ENCODE data around the gene KCTD19. TPM values are rescaled to one million over a fixed set of nuclear protein-coding genes. Genes with fewer than 3 reads are reported as not detected.

Gene KCTD19
- total and polyA plus RNA-seq, 8 donors: 0.73 to 13.1 (median 7.7) TPM; not detected in 1

DNA sequence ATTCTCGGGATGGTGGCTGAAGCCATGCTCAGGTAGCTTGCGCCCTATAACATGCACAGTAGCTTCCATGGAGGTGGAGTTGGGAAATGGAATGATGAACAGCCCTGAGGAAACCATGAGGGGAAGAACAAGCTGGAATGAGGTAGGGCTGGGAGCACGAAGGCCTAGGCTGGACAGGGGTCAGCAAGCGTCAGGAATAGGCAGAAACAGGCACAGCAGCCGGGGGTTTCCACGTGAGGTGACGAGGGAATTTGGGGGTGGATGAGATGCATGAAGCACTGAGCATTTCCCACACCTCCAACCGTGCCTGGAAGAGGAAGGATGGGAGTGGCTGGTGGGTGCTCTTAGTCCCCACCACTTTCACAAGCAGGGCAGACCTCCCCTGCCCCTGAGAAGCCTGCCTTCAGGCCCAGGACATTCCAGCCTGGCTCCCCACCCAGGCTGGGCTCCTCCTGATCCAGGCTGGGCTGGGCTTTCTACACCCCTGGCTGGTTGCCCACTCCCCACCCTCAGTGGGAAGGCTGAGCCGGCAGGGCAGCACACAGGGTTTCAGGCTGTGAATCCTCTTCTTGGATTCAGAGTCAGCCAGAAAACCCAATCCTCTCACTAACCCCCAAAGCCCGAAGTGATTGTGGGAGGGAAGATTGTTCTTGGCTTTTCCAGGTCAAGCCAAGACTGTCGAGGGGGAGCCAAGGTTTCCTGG, 25.3 kb downstream of the KCTD19 start:
- TF ChIP-seq, protein P1, sequence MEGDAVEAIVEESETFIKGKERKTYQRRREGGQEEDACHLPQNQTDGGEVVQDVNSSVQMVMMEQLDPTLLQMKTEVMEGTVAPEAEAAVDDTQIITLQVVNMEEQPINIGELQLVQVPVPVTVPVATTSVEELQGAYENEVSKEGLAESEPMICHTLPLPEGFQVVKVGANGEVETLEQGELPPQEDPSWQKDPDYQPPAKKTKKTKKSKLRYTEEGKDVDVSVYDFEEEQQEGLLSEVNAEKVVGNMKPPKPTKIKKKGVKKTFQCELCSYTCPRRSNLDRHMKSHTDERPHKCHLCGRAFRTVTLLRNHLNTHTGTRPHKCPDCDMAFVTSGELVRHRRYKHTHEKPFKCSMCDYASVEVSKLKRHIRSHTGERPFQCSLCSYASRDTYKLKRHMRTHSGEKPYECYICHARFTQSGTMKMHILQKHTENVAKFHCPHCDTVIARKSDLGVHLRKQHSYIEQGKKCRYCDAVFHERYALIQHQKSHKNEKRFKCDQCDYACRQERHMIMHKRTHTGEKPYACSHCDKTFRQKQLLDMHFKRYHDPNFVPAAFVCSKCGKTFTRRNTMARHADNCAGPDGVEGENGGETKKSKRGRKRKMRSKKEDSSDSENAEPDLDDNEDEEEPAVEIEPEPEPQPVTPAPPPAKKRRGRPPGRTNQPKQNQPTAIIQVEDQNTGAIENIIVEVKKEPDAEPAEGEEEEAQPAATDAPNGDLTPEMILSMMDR (IDR thresholded peaks at IDR 0.05): no peak
- Histone ChIP-seq H3K4me3 (no peak overlapping the region), H3K27me3 (no peaks in the 10 kb centered on the region), H3K27ac (peak overlapping the region in 1 of 2 donors; percentile 7), H3K36me3 (no peaks in the 10 kb centered on the region), H3K4me1 (no peaks in the 10 kb centered on the region), H3K9me3 (no peaks in the 10 kb centered on the region)
- DNase-seq (peak in 1 of 4 donors; percentile 49), ATAC-seq (peak; percentile 66)
- intact Hi-C loops (cut with DNase I): no loop called here

DNA sequence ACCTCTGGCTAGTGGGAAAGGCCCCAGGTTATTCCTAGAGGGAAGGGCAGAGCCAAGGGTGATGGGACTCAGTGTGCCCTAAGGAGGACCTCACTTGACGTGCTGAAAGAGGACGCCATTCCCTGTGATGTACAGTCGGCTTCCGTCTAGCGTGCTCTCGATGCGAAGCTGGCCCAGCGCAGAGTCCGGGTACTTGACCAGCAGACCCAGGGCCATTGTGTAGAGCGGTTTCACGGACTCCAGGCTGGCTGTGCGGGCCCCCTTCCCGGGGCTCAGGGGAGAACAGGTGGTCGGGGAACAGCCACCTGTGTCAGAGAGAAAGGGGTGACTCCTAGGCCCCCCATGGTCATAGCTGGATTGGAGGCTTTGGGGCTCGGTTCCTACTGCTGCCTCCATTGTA, 27.3 kb downstream of the KCTD19 start:
- DNase-seq (no peak), ATAC-seq (no peak)
- Histone ChIP-seq H3K4me1 (no peaks in the 10 kb centered on the region), H3K36me3 (no peaks in the 10 kb centered on the region), H3K27me3 (no peaks in the 10 kb centered on the region), H3K4me3 (no peak overlapping the region), H3K9me3 (no peaks in the 10 kb centered on the region), H3K27ac (no peak overlapping the region)
- TF ChIP-seq, protein P1 (IDR thresholded peaks at IDR 0.05): no peak
- intact Hi-C loops (cut with DNase I): no loop called here

DNA sequence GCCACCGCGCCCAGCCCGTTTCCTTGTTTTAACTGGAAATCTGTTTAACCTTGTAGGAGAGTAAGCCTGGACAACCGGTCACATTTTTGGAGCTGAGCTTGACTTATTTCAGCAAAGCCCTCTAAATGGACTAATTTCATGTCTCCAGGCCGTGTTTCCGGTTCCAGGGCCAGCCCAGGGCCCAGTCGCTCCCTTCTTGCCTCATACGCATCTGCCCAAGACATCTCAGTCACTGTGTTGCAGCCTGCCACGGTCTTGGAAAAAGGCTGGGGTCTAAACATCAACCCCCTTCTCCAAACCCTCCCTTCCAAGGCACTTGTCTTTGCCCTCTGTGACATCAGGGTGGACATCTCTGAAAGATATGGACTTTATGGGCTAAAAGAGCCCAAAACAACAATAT, 28.3 kb downstream of the KCTD19 start:
- ATAC-seq (no peak), DNase-seq (no peak)
- H3K36me3 ChIP-seq: no peaks in the 10 kb centered on the region
- no peaks in the 10 kb centered on the region for H3K27me3 ChIP-seq
- TF ChIP-seq, protein P1 (IDR thresholded peaks at IDR 0.05): no peak
- intact Hi-C loops (cut with DNase I): no loop called here
- no peaks in the 10 kb centered on the region for H3K4me1 ChIP-seq
- H3K9me3 ChIP-seq: no peaks in the 10 kb centered on the region
- no peak overlapping the region for H3K27ac ChIP-seq
- H3K4me3 ChIP-seq: no peak overlapping the region

DNA sequence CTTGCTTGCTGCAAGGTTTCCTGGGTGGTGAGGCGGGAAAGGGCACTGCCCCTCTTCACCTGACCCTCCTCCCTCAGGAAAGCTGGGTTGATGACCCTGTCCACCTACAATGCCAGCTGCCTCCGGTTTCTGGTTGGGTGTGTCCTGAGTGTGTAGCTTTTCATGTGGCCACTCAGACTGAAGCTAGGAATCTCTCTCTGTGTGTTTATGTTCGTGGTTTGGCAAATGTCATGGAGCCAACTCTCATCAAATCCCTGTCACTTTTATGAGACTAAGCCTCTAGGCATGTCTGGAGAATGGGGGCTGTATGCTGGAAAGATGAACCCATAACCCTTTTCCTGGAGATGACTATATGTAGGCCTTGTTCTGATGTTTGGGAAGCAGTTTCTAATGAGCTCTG, 30.1 kb downstream of the KCTD19 start:
- Histone ChIP-seq H3K4me1 (no peaks in the 10 kb centered on the region), H3K9me3 (no peaks in the 10 kb centered on the region), H3K27ac (no peak overlapping the region), H3K4me3 (no peak overlapping the region), H3K27me3 (no peaks in the 10 kb centered on the region), H3K36me3 (no peaks in the 10 kb centered on the region)
- intact Hi-C loops (cut with DNase I): no loop called here
- ATAC-seq: peak; percentile 51
- TF ChIP-seq, protein P1 (IDR thresholded peaks at IDR 0.05): no peak
- DNase-seq: no peak

DNA sequence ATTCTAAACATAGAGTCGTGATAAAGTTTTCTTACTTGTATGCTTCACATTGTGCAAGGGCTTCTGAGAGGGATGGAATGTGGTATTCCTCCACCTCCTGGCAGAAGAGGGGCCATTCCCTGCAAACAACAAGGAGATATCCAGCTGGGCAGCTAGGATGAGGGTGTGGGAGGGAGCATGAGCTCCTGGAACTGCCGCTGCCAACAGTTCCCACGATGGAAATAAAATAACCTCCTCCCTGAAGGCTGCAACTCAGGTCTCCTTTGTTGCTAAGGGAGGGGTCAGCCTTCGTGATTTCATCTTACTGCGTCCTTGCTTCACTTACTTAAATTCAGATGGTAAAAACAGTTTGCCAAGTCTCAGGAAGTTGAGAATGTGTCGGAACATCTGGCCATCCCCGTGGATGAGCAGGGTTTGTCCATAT, 31.6 kb downstream of the KCTD19 start:
- DNase-seq: no peak
- intact Hi-C loops (cut with DNase I): no loop called here
- TF ChIP-seq, protein P1 (IDR thresholded peaks at IDR 0.05): no peak
- ATAC-seq: no peak
- H3K4me1 ChIP-seq: no peaks in the 10 kb centered on the region
- no peak overlapping the region for H3K27ac ChIP-seq
- no peaks in the 10 kb centered on the region for H3K9me3 ChIP-seq
- H3K4me3 ChIP-seq: no peak overlapping the region
- no peaks in the 10 kb centered on the region for H3K27me3 ChIP-seq
- no peaks in the 10 kb centered on the region for H3K36me3 ChIP-seq

All from left lung (tissue), 10 donors.